Adrenal gland (tissue), 12 donors: Measurements from ENCODE around the gene BPHL. TPM values are rescaled to one million over a fixed set of nuclear protein-coding genes. Genes with fewer than 3 reads are reported as not detected.

Experiments
- DNase-seq, 7 donors: peaks; one replicate each; pipeline ENCODE4 v3.0.0-alpha.2; 2019 to 2020
- H3K27ac ChIP-seq, 5 donors: fragments of 200-600 bp; sonication (generic) in 4 of 5; 1 replicate in 3 of 5; 2 replicates in 2 of 5; pipeline versions ENCODE4 v1.5.1 to v1.8.0; 2016 to 2020; ENCODE audit warnings: mild to moderate bottlenecking in 1 of 5
- H3K27me3 ChIP-seq: fragments of 200-600 bp; 2 replicates; pipeline ENCODE4 v1.8.0; 2021
- H3K36me3 ChIP-seq, 2 donors: fragments of 200-600 bp; replicated peaks in 1 of 2; 1 replicate in 1 of 2; 2 replicates in 1 of 2; pipeline versions ENCODE4 v1.5.1 to v1.8.0; 2018 to 2022
- H3K4me1 ChIP-seq, 2 donors: fragments of 200-600 bp; replicated peaks in 1 of 2; 1 replicate in 1 of 2; 2 replicates in 1 of 2; pipeline versions ENCODE4 v1.5.1 to v1.8.0; 2018 to 2021
- H3K4me3 ChIP-seq, 4 donors: fragments of 200-600 bp; sonication (generic) in 3 of 4; one replicate each; pipeline ENCODE4 v1.5.1; 2016 to 2018
- H3K9me3 ChIP-seq, 3 donors: fragments of 200-600 bp; sonication (generic) in 1 of 3; replicated peaks in 1 of 3; 1 replicate in 2 of 3; 2 replicates in 1 of 3; pipeline versions ENCODE4 v1.5.1 to v1.8.0; 2016 to 2021
- CTCF ChIP-seq, 6 experiments: fragments of 450-650 bp in 4 of 6; fragments of 200-600 bp in 2 of 6; sonication (generic) in 1 of 6; IDR thresholded peaks; 1 replicate in 5 of 6; 2 replicates in 1 of 6; pipeline versions ENCODE4 v1.5.1 to v1.8.0; 2016 to 2021; ENCODE audit warnings: antibody characterized with exemption in 6 of 6, mild to moderate bottlenecking in 2 of 6, moderate library complexity in 1 of 6
- POLR2A ChIP-seq, 2 donors: fragments of 450-650 bp; IDR thresholded peaks; one replicate each; pipeline ENCODE4 v1.6.1; 2017; ENCODE audit warnings: antibody characterized with exemption in 2 of 2, mild to moderate bottlenecking in 2 of 2, moderate library complexity in 1 of 2
- WGBS, 4 donors: extraction: QIAGEN DNeasy Blood & Tissue Kit in 2 of 4; methylation state at CpG; one replicate each; pipeline versions ENCODE4 v1.1.5 to v1.1.7; 2013 to 2017; 5-methylcytosine and 5-hydroxymethylcytosine counted together
- intact Hi-C, 2 donors: fragments of 100-400 bp; cut with DNase I; formaldehyde crosslinking; loops; one replicate each; pipeline versions ENCODE4 v1.14.1 to v1.15.0; 2022 to 2023
- polyA plus RNA-seq, 3 donors: library from polyadenylated mRNA; stranded (reverse); fragments of 200-250 nt in 2 of 3; fragments of 350-450 nt in 1 of 3; fragmentation: Illumina TruSeq in 1 of 3; extraction: RNeasy Lipid Tissue Mini Kit (QIAGEN cat#74804) in 1 of 3; gene quantifications; one replicate each; pipeline ENCODE4 v1.2.3, GENCODE V29; 2013 to 2014
- total RNA-seq, 9 donors: library from RNA; depleted of rRNA in 4 of 9; stranded (reverse); fragments of >200 nt in 4 of 9; fragments of 120-200 nt in 1 of 9; fragmentation: NEBNext Ultra II Directional in 1 of 9; extraction: Animal tissue kit (Norgen Biotek cat#: 25700) in 1 of 9; gene quantifications; one replicate each; pipeline versions ENCODE4 v1.1.0 to v1.2.4, GENCODE V29; 2013 to 2023
- donor health status: healthy with polysubstance abuse.
- donor health status: Bipolar disorder and iron deficiency.
- donor health status: DM: yes; HTN: yes; CAD: no.
- donor health status: DM: no; HTN: no; CAD: no.
- donor health status: DM: no; HTN: no; CAD: no.
- donor health status: DM: yes; HTN: yes; CAD: no.

BPHL gene
- total and polyA plus RNA-seq, 12 donors: 17.2 to 58.1 (median 25.3) TPM

GRCh38 chr6:3190056-3190455 lies 71.5 kb downstream of the BPHL start:
- 65 to 75% (median 68%) methylated on average over 4 of the region's 4 CpGs for WGBS, 4 donors
- TF ChIP-seq CTCF (IDR thresholded peaks at IDR 0.05) (no peak), POLR2A (IDR thresholded peaks at IDR 0.05) (no peak)
- intact Hi-C loops: no loop called here

GRCh38 chr6:3190779-3191178 lies 72.3 kb downstream of the BPHL start:
- no peaks in the 10 kb centered on the region for H3K4me1 ChIP-seq
- H3K27ac ChIP-seq: no peak overlapping the region
- TF ChIP-seq POLR2A (IDR thresholded peaks at IDR 0.05): no peak
- TF ChIP-seq CTCF (IDR thresholded peaks at IDR 0.05): no peak
- WGBS, 4 donors: 85 to 92% (median 91%) methylated on average over 5 of the region's 5 CpGs
- no peaks in the 10 kb centered on the region for H3K9me3 ChIP-seq
- no peak overlapping the region for H3K4me3 ChIP-seq
- no peaks in the 10 kb centered on the region for H3K36me3 ChIP-seq
- DNase-seq: no peak
- no peaks in the 10 kb centered on the region for H3K27me3 ChIP-seq
- intact Hi-C loops: no loop called here

More at GRCh38 chr6:3190056-3190455, 71.5 kb downstream of the BPHL start:
- Histone ChIP-seq H3K27ac (no peak overlapping the region), H3K27me3 (no peaks in the 10 kb centered on the region), H3K4me3 (no peak overlapping the region), H3K4me1 (no peaks in the 10 kb centered on the region), H3K36me3 (no peaks in the 10 kb centered on the region), H3K9me3 (no peaks in the 10 kb centered on the region)
- no peak for DNase-seq

- Histone ChIP-seq H3K4me3 (no peak overlapping the region), H3K27ac (no peak overlapping the region), H3K4me1 (no peaks in the 10 kb centered on the region), H3K9me3 (no peaks in the 10 kb centered on the region), H3K27me3 (no peaks in the 10 kb centered on the region), H3K36me3 (no peaks in the 10 kb centered on the region)
- DNase-seq: no peak
- TF ChIP-seq POLR2A (IDR thresholded peaks at IDR 0.05) (no peak), CTCF (IDR thresholded peaks at IDR 0.05) (no peak)
- 78 to 85% (median 84%) methylated on average over 10 to 23 of the region's 23 CpGs for WGBS, 4 donors
- intact Hi-C loops: no loop called here
These were observed 74.8 kb downstream of the BPHL start for GRCh38 chr6:3193102-3193849.

- H3K4me1 ChIP-seq: no peaks in the 10 kb centered on the region
- peak in 2 of 7 donors; percentile 12 to 66 for DNase-seq
- intact Hi-C loops: no loop called here
- no peak for TF ChIP-seq POLR2A (IDR thresholded peaks at IDR 0.05)
- TF ChIP-seq CTCF (IDR thresholded peaks at IDR 0.05): no peak
- H3K9me3 ChIP-seq: no peaks in the 10 kb centered on the region
- H3K4me3 ChIP-seq: no peak overlapping the region
- 63 to 71% (median 66%) methylated on average over 19 of the region's 19 CpGs for WGBS, 4 donors
- H3K27me3 ChIP-seq: no peaks in the 10 kb centered on the region
- H3K27ac ChIP-seq: peak overlapping the region in 2 of 5 donors; percentile 10 to 17
- H3K36me3 ChIP-seq: no peaks in the 10 kb centered on the region
These were observed 76.3 kb downstream of the BPHL start for GRCh38 chr6:3194535-3195419.
